Body of pancreas (tissue), 4 donors: ENCODE data around the gene MFRP. TPM values are rescaled to one million over a fixed set of nuclear protein-coding genes. Genes with fewer than 3 reads are reported as not detected.

Source experiments
- ATAC-seq: fragments of 150-250 bp; one replicate; pipeline ENCODE4 v1.9.1; 2016
- DNase-seq, 4 donors: peaks; one replicate each; pipeline ENCODE4 v3.0.0-alpha.2; 2019
- H3K27ac ChIP-seq, 4 donors: fragments of 200-600 bp; sonication (generic); 1 replicate in 3 of 4; 2 replicates in 1 of 4; pipeline versions ENCODE4 v1.5.1 to v1.6.1; 2016 to 2019; ENCODE audit warnings: mild to moderate bottlenecking in 1 of 4, mixed read lengths in 1 of 4, moderate library complexity in 1 of 4
- H3K27me3 ChIP-seq, 2 donors: fragments of 200-600 bp; sonication (generic); one replicate each; pipeline ENCODE4 v1.6.0; 2016; ENCODE audit warnings: mild to moderate bottlenecking in 1 of 2
- H3K36me3 ChIP-seq, 2 donors: fragments of 200-600 bp; sonication (generic); replicated peaks in 1 of 2; 2 replicates each; pipeline ENCODE4 v1.5.1; 2016; ENCODE audit warnings: low read depth in 2 of 2; ENCODE audit not compliant: insufficient read depth in 1 of 2
- H3K4me1 ChIP-seq: fragments of 200-600 bp; sonication (generic); one replicate; pipeline ENCODE4 v1.6.0; 2016
- H3K4me3 ChIP-seq, 2 donors: fragments of 200-600 bp; sonication (generic); 1 replicate in 1 of 2; 2 replicates in 1 of 2; pipeline ENCODE4 v1.5.1; 2016 to 2019
- H3K9me3 ChIP-seq, 3 donors: fragments of 200-600 bp; sonication (generic); 1 replicate in 2 of 3; 2 replicates in 1 of 3; pipeline ENCODE4 v1.5.1; 2016
- POLR2A ChIP-seq, 3 donors: fragments of 450-650 bp; IDR thresholded peaks; one replicate each; pipeline ENCODE4 v1.6.1; 2016; ENCODE audit warnings: antibody characterized with exemption in 3 of 3, mild to moderate bottlenecking in 2 of 3
- WGBS, 2 donors: methylation state at CpG; one replicate each; pipeline ENCODE4 v1.1.5; 2017; 5-methylcytosine and 5-hydroxymethylcytosine counted together
- intact Hi-C: fragments of 100-400 bp; cut with DNase I; formaldehyde crosslinking; loops from one replicate; pipeline ENCODE4 v1.15.1; 2023
- total RNA-seq, 2 donors: library from RNA; depleted of rRNA; stranded (reverse); fragments of >200 nt; gene quantifications; one replicate each; pipeline ENCODE4 v1.1.0, GENCODE V29; 2016
- TF ChIP-seq, protein P1 (sequence below), 7 experiments: fragments of 450-650 bp in 4 of 7; fragments of 200-600 bp in 3 of 7; sonication (generic) in 3 of 7; IDR thresholded peaks; one replicate each; pipeline ENCODE4 v1.5.1; 2016 to 2019; ENCODE audit warnings: antibody characterized with exemption in 7 of 7

The MFRP gene
- total RNA-seq, 2 donors from 2014 or later = 0.52 TPM; not detected in 1

DNA sequence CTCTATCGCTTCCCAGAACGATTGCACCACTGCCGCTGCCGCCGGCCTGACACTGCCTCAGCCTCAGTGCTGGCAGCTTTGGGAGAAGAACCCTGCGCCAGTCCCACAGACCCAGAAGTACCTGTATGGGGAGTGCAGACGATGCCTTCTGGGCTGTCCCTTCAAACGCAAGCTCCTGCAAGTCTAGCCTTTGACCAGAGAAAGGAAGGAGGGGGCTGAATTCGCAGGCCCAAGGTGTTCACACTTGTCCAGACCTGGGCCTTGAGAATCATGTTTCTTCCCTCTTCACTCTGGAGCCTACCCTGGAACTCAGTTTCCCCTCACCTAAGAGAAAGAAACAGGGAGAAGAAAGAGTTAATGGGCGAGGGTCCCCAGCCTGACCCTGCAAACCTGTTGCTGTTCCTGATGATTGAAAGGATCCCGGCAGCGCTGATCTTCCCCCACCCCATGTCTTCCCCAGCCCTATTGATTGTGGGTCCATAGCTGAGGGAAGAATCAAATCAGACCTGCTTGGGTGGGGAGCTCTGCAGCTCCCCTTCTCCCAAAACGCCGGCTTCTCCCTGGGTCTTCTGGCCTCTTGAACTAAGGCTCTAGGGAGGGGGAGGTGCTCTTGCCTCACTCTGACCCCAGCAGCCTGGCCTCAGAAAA lies 28.8 kb downstream of the MFRP start:
- TF ChIP-seq POLR2A (IDR thresholded peaks at IDR 0.05) = no peak
- TF ChIP-seq, protein P1, sequence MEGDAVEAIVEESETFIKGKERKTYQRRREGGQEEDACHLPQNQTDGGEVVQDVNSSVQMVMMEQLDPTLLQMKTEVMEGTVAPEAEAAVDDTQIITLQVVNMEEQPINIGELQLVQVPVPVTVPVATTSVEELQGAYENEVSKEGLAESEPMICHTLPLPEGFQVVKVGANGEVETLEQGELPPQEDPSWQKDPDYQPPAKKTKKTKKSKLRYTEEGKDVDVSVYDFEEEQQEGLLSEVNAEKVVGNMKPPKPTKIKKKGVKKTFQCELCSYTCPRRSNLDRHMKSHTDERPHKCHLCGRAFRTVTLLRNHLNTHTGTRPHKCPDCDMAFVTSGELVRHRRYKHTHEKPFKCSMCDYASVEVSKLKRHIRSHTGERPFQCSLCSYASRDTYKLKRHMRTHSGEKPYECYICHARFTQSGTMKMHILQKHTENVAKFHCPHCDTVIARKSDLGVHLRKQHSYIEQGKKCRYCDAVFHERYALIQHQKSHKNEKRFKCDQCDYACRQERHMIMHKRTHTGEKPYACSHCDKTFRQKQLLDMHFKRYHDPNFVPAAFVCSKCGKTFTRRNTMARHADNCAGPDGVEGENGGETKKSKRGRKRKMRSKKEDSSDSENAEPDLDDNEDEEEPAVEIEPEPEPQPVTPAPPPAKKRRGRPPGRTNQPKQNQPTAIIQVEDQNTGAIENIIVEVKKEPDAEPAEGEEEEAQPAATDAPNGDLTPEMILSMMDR (IDR thresholded peaks at IDR 0.05) = no peak
- H3K27ac ChIP-seq = peak overlapping the region in 2 of 4 donors; percentile 41 to 74
- H3K4me1 ChIP-seq = peaks cover 55% of the 10 kb centered on the region
- intact Hi-C loops = no loop called here
- no peaks in the 10 kb centered on the region for H3K36me3 ChIP-seq
- H3K4me3 ChIP-seq = no peak overlapping the region
- DNase-seq = no peak
- 71 to 74% methylated on average over 8 to 14 of the region's 14 CpGs for WGBS, 2 donors
- peaks cover 0 to 7% of the 10 kb centered on the region in 2 donors for H3K27me3 ChIP-seq
- no peaks in the 10 kb centered on the region for H3K9me3 ChIP-seq
- no peak for ATAC-seq

DNA sequence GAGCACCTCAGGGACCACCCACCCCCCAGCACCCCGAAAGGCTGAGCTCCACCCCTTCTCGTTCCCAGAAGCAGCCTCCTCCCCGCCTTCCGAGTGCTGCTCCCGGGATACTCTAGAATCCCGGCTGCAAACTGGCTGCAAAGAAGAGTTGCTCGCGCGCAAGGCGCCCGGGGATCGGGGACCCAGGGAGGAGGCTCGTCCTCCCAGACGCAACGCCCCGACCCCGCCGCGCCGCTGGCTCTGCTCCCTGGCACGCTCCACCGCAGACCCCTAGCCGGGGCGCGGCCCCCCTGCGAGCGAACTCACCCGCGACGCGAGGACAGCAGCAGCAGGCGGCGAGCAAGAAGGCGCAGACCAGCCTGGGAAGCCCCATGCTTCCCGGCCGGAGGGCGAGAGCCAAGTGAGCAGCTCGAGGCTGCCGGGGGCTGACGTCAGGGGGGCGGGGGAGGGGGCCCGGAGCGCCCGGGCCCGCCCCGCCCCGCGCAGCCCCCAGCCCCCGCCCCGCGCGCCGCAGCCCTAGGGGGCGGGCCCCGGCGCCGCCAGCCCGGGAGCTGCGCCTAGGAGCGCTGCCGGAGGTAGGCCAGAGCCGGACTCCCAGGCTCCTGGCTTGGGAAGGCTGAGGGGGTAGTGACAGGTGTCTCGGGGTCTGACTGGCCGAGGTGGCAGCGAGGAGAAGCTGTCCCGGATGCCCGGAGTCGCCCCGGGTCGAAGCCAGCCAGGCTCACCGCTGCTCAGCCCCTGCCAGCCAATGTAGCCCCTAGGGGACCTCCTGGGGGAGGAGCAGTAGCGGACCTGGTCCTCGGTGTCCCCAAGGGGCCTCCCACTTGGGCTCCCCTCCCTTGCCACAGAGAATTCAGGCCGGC lies 29.5 kb downstream of the MFRP start, which contains the start of gene MCAM:
Gene MCAM, minus strand, starts transcription at position 402 of the 863 bp plus-strand sequence. Its CDS starts 29 bp downstream, at position 373.
- peaks cover 0 to 7% of the 10 kb centered on the region in 2 donors for H3K27me3 ChIP-seq
- intact Hi-C loops = no loop called here
- WGBS, 2 donors = 5% methylated on average over 58 of the region's 74 CpGs; no CpG with 5 or more reads in 1 of the 2 donors
- ATAC-seq (peak; percentile 23), DNase-seq (peak in 3 of 4 donors; percentile 11 to 44 (median 41))
- peaks cover 53% of the 10 kb centered on the region for H3K4me1 ChIP-seq
- peak within 1 kb of the TSS; percentile 74 to 80 (median 78) for H3K27ac ChIP-seq
- peak within 1 kb of the TSS in 1 of 2 donors; percentile 41 for H3K4me3 ChIP-seq
- no peaks in the 10 kb centered on the region for H3K36me3 ChIP-seq
- no peaks in the 10 kb centered on the region for H3K9me3 ChIP-seq
- TF ChIP-seq, protein P1 (IDR thresholded peaks at IDR 0.05) = no peak
- peak; percentile 40 to 60 (median 50) for TF ChIP-seq POLR2A (IDR thresholded peaks at IDR 0.05)

DNA sequence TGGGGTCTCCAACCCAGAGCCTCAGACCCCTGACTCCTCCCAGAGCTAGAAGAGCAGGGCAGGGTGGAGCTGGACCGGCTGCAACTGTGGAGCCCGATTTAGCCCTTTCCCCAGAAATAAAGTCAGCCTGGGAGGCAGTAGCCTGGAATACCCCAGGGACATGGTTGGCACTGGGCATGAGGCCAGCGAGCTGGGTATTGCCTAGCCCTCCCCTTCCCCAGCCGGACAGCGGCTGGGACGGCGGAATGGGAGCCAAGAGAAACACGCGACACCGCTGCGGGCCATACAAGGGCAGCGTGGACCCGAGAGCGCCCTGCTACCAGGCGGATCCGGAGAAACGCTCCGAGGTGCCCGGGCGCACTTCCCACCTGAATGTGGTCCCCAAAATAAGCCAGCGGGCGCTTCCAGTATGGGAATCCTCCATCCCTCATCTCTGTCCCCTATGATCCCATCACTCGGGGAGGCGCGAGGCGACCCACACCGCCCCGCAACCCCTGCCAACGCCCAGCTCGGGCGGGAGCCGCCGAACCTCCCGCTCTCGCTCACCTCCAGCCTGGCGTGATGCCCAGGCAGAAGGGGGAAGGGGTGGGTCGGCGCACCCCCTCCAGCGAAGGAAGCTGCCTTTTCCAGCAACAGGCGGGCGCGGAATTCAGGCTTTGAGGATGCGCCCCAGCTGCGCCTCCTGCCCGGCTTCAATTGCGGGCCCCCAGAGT lies 30.3 kb downstream of the MFRP start:
- H3K4me3 ChIP-seq = no peak overlapping the region
- DNase-seq (peak; percentile 53 to 69 (median 62)), ATAC-seq (peak; percentile 25)
- H3K27me3 ChIP-seq = peaks cover 0 to 7% of the 10 kb centered on the region in 2 donors
- H3K36me3 ChIP-seq = no peaks in the 10 kb centered on the region
- H3K4me1 ChIP-seq = peaks cover 45% of the 10 kb centered on the region
- no peak for TF ChIP-seq POLR2A (IDR thresholded peaks at IDR 0.05)
- TF ChIP-seq, protein P1 (IDR thresholded peaks at IDR 0.05) = no peak
- WGBS, 2 donors = 2% methylated on average over 45 of the region's 46 CpGs; no CpG with 5 or more reads in 1 of the 2 donors
- no peaks in the 10 kb centered on the region for H3K9me3 ChIP-seq
- intact Hi-C loops = no loop called here
- peak overlapping the region; percentile 74 to 80 (median 78) for H3K27ac ChIP-seq

DNA sequence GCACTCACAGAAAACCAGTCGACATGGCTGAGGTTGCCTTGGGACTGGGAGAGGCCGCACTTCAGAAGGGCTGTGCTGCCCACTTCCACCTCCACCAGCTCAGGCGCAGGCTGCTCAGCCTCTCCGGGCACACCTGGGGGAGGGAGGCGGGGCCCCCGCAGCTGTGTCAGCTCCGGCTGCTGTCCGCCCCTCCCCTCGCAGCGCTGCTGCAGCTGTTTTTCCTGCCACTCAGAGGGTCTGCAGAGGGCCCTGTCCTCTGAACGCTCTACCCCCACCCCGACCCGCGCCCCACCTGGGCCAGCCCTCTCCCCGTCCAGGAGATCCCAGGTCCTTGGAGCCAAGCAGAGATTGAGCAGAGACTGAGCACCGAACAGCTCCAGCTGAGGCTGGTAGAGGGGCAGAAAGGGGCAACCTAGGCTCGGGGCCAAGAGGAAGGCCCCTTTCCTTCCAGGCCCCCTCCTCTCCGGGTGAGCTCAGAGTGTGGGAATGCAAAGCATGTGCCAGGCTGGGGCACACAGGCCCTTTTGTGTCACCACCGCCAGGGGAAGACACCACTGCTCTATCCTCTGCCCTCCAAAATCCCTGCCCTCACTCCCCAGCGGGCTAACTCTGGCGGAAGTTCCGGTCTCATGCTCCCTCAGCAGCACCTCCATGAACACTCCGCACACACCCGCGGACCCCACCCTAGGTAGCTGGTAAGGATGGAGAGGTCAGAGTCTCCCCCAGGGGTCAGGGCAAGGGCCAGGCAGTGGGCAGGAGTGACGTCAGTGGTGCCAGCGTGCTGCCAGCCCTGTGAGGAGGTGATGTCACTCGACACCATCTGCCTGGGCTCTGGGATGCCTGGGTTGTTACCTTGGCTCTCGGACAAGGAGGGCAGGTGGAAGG lies 31.1 kb downstream of the MFRP start:
- TF ChIP-seq, protein P1 (IDR thresholded peaks at IDR 0.05) = peak in 4 of 7 experiments; percentile 43 to 50 (median 46)
- peak; percentile 44 to 74 (median 64) for TF ChIP-seq POLR2A (IDR thresholded peaks at IDR 0.05)
- Histone ChIP-seq H3K4me1 (peaks cover 38% of the 10 kb centered on the region), H3K27me3 (peaks cover 0 to 7% of the 10 kb centered on the region in 2 donors), H3K27ac (peak overlapping the region; percentile 74 to 80 (median 78)), H3K36me3 (no peaks in the 10 kb centered on the region), H3K9me3 (no peaks in the 10 kb centered on the region), H3K4me3 (no peak overlapping the region)
- peak; percentile 71 for ATAC-seq
- DNase-seq = peak; percentile 56 to 77 (median 61)
- WGBS, 2 donors = 4 to 10% methylated on average over 9 to 29 of the region's 29 CpGs
- intact Hi-C loops = no loop called here
